Retinal pigment epithelial cell (primary cell): ENCODE data around the gene MLPH.
A peak's percentile ranks its signal among the peaks of the same experiment; 100 is the strongest.

Experiments
- DNase-seq: peaks from one replicate; pipeline ENCODE4 v3.0.0-alpha.2; 2010; ENCODE audit warnings: low read depth
- H3K4me3 ChIP-seq: 2 replicates; pipeline ENCODE4 v1.5.1; 2011; ENCODE audit warnings: mild to moderate bottlenecking, low read length, control low read depth, moderate library complexity
- TF ChIP-seq, protein P1 (sequence below): conservative IDR thresholded peaks from 2 replicates; pipeline ENCODE4 v1.5.1; 2011; ENCODE audit warnings: low read depth, low read length, control low read depth, inconsistent platforms

MLPH gene

DNA sequence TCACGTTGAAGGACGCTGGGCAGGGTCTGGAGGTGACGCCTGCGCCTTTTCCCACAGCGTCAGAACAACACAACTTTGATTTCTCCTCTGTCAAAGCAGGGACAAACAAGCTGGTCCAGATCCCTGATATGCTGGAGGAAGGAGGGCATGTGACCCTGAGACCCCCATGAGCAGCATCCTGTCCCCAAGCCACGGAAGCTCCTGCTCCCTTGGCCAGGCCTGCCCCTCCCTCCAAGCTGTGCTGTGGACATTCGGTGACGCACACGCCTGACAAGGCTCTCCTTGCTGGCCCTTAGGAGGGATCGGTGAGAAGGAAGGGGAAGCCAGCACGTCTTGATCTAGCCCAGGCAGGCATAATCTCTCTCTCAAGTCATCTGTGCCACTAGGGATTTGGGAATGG is 11.3 kb downstream of the MLPH start:
- no peak for DNase-seq
- TF ChIP-seq, protein P1, sequence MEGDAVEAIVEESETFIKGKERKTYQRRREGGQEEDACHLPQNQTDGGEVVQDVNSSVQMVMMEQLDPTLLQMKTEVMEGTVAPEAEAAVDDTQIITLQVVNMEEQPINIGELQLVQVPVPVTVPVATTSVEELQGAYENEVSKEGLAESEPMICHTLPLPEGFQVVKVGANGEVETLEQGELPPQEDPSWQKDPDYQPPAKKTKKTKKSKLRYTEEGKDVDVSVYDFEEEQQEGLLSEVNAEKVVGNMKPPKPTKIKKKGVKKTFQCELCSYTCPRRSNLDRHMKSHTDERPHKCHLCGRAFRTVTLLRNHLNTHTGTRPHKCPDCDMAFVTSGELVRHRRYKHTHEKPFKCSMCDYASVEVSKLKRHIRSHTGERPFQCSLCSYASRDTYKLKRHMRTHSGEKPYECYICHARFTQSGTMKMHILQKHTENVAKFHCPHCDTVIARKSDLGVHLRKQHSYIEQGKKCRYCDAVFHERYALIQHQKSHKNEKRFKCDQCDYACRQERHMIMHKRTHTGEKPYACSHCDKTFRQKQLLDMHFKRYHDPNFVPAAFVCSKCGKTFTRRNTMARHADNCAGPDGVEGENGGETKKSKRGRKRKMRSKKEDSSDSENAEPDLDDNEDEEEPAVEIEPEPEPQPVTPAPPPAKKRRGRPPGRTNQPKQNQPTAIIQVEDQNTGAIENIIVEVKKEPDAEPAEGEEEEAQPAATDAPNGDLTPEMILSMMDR: no peak
- no peak overlapping the region for H3K4me3 ChIP-seq

DNA sequence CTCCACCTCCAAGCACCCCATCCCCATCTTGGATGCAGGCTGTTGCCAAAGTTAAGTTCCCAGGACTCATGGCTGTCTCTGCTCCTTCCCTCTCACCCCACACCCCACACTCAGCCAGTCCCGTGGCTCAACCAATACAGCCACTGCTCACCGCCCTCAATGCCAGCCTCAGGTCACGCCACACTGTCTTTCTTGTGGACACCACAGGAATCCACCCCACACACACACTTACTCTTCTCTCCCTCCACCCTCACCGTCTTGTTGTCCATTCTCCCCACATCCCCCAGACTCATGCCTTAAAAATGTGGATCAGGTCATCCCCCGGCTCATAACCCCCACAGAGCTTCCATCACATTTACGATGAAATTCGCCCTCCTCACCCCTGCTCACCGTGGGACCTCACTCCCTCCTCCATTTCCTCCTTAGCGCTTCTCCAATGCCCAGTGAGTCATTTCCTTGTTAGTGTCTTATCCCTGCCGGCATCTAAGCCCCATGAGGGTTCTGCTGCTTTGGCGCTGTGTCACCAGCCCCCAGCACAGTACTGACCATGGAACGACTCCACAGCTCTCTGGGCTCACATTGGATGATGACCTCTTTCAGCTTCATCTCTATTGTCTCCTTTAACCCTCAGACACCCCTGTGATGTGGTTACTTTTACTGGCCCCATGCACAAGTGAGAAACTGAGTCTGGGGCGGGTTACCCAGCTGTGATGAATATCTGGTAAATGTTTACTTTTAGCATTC is 13.8 kb downstream of the MLPH start:
- DNase-seq: peak; percentile 73
- TF ChIP-seq, protein P1: no peak
- H3K4me3 ChIP-seq: peak overlapping the region; percentile 8

DNA sequence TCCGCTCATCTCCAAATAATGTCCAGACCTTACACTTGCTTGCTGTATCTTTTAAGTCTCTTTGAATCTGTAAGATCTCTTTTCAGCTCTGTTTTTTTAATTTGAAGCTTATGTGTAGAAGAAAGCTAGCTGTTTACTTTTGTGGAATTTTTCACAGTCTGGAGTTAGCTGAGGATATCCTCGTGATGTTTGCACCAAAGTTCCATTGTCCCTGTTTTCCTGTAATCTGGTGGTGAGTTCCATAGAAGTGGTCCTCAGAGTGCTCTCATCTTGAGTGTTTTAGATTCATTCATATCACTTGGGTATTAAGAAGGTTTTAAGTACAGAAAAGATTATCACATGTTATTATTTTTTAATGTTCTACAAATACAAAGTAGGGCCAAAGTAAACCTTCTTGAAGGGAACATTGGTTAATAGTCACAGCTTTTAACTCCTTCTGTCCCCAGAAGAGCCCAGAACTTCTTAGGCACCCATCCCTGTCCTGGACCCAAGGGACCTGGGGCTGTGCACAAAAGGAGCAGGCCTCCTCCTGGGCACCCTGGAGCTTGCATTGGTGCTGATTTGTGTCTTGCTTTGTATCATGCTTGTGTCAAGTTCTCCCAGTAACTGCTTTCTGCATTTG is 15.0 kb downstream of the MLPH start:
- DNase-seq: no peak
- TF ChIP-seq, protein P1: no peak
- H3K4me3 ChIP-seq: no peak overlapping the region

DNA sequence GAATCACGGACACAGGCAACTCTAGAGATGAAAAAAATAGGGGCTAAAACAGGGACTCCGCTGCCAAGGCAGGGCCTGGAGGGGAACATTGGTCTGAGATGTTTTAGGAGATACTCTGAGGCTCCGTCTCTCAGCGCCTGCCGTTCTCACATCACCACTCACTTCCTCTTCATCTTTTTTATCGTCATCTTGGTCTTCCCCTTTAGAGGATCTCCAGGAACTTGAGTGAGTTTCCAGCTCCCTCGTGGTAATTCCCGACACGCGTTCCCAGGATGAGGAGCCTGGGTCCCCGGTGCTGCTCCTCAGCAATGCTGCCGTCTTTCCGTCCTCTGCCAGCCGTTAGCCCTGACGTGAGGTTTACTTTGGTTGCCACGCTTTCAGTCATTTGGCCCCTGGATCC is 16.1 kb downstream of the MLPH start:
- no peak for DNase-seq
- no peak overlapping the region for H3K4me3 ChIP-seq
- TF ChIP-seq, protein P1: no peak

DNA sequence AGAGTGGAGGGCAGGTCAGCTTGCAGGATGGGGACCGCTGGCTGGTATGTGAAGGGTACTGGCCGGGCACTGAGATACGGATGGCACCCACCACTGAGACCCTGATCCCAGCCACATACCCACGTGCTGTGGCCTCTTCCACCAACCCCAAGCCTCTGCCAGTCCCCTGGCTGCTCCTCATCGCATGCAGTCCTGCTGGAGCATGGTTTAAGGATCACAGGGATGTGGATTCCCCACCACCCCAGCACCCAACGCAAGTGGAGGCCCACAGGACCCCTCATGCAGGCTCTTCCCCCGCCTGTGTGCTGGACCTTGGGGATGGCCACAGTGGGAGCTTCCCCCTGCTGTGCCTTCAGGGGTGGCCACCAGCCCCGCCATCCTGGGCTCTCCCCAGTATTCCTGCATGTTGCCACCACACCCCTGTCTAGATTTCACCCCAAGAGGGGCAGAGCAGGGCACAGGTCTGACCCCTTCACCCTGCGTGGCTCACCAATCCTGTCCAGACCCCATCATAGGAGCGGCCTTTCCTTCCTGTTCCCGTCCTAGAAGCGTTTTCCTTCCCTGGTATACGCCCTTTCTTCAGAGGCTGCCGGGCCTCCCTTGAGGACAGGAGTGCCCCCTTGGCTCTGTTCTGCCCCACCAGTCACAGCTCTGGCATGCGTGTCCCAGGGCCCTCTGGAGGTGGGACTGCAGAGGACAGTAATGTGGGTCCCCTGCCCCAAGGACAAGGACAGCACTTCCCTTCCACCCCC is 18.3 kb downstream of the MLPH start:
- no peak overlapping the region for H3K4me3 ChIP-seq
- DNase-seq: no peak
- TF ChIP-seq, protein P1: no peak

DNA sequence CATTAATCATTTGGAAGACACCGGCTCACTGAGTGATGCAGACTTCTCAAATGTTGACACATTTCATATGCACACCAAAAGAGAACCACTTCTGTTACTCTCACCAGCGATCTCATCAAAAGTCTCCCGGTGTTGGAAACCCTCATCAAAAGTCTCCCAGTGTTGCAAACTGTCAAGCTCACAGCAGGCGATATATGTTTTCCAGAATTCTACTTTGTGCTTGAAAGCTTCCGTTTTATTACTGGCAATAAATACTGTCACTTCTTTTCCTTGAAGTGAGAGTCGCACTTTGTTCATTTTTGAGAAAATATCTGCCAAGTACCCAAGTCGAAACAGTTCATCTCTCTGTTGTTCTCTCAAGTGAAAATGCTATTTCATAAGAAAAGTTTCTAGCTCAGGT is 20.5 kb downstream of the MLPH start:
- no peak for DNase-seq
- TF ChIP-seq, protein P1: no peak
- no peak overlapping the region for H3K4me3 ChIP-seq

DNA sequence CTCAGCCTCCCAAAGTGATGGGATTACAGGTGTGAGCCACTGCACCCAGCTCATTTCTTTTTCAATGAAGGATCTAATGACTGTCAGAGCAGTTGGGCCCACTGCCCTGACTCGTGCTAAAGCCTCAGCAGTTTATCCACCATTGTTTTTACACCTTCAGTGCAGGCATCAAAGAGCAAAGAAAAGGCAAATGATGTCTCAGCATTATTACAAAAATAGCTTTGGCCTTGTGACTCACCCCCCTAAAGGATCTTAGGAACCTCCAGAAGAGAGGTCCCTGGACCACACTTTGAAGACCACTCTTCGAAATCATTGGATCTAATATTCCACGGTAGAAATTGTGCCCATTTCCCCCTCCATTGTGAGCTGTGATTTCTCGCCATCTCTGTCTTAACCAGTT is 21.3 kb downstream of the MLPH start:
- TF ChIP-seq, protein P1: no peak
- no peak for DNase-seq
- no peak overlapping the region for H3K4me3 ChIP-seq
